ENCODE data around the gene DENND6A.
"Not testable (repeated sequence)": the region's sequence is repeated elsewhere in the genome, so short reads cannot be mapped to it uniquely, and the experiment has no call there.

DENND6A gene, protein sequence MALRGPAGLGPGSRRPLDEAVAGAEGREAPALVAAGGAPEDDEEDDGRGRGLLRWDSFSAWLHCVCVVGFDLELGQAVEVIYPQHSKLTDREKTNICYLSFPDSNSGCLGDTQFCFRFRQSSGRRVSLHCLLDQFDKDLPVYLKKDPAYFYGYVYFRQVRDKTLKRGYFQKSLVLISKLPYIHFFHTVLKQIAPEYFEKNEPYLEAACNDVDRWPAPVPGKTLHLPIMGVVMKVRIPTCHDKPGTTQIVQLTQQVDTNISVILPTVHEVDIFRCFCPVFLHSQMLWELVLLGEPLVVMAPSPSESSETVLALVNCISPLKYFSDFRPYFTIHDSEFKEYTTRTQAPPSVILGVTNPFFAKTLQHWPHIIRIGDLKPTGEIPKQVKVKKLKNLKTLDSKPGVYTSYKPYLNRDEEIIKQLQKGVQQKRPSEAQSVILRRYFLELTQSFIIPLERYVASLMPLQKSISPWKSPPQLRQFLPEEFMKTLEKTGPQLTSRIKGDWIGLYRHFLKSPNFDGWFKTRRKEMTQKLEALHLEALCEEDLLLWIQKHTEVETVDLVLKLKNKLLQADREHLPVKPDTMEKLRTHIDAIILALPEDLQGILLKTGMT

DNA sequence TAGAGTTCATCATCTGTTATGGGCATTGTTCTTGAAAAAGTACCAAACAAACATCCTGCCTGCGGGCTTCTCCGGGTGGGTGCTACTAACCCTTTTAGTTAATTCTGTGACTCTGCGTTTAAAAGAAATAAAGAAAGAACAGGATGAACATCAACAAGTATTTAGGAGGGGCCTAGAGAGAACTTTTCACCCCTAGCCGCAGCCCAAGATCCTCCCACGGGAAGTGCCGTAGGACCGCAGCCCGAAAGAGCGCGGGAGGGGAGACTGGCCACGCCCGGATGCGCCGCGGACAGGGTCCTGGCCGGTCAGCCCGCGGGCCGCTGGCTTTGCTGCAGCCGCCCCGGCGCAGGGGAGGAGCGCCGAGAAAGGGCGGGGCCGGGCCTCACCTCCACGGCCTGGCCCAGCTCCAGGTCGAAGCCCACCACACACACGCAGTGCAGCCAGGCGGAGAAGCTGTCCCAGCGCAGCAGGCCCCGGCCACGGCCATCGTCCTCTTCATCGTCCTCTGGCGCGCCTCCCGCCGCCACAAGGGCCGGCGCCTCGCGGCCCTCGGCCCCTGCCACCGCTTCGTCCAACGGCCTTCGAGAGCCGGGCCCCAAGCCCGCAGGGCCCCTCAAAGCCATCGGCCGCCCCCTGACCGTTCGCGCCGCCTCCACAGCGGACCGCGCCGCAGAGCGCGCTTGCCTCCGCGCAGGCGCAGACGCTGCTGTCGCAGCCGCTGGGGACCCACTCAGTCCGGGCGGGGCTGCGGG, at the start of gene DENND6A:
Gene DENND6A (minus strand): TSS at position 682 of the 752 bp plus-strand sequence. CDS start 59 bp downstream, at position 623.
- DNase-seq (ENCODE audit: low read depth in 2 of 2, low spot score in 1 of 2), result peak; percentile 26 to 89

DNA sequence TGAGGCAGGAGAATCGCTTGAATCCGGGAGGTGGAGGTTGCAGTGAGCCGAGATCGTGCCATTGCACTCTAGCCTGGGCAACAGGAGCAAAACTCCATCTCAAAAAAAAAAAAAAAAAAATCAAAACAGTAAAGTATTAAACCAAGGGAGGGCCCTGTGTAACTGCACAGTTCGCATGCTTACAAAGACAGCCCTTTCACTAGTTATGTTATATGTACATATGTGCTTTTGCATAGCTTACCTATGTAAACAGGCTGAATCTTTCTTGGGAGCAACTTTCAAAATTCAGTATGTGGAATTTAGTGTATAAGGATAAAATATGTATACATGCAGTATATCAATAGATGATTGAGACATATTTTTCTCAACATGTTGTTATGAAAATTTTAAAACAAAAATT, 47.1 kb upstream of the DENND6A start:
- DNase-seq (ENCODE audit: low read depth in 2 of 2, low spot score in 1 of 2), result no peak

DNA sequence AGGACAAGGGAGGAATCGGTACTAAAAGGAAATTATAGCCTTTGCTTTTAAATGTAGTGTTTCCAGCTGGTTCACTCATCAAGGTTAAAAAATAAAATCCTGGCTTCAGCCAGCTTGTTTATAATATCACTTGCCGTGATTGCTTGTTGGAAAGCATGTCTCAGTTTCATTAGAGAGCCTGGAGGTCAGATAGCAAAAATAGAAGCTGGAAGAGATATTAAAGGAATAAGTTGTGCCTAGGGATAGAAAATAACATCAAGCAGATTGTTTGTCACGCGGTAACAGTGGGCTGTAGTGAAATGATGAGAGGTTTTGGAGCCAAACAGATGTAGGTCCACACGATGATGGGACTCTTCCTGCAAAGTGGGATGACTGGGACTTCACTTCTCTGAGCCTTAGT, 45.5 kb upstream of the DENND6A start:
- no peak for DNase-seq (ENCODE audit: low read depth in 2 of 2, low spot score in 1 of 2)

DNA sequence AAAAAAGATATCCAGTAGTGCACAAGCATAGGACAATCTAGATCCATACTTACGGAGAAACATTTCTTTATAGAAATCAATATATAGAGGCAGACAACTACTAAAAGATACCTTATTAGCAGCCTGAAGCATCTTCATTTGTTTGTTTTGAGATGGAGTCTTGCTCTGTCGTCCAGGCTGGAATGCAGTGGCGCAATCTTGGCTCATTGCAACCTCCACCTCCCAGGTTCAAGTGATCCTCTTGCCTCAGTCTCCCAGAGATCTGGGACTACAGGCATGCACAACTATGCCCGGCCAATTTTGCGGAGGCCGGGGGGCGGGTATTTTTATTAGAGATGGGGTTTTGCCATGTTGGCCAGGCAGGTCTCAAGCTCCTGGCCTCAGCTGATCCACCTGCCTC, 45.0 kb upstream of the DENND6A start:
- DNase-seq (ENCODE audit: low read depth in 2 of 2, low spot score in 1 of 2), result no peak

DNA sequence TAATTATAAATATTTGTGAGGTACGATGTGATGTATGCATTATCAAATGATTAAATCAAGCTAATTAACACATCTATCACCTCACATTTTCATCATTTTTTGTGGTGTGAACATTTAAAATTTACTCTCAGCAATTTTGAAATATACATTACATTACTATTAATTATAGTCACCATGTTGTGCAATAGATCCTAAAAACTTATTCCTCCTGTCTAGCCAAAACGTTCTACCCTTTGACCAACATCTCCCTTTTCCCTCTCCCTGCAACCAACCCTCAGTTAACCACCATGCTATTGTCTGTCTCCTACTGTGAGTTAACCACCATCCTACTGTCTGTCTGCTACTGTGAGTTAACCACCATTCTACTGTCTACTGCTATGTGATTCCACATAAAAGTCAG, 42.5 kb upstream of the DENND6A start:
- no peak for DNase-seq (ENCODE audit: low read depth in 2 of 2, low spot score in 1 of 2)

DNA sequence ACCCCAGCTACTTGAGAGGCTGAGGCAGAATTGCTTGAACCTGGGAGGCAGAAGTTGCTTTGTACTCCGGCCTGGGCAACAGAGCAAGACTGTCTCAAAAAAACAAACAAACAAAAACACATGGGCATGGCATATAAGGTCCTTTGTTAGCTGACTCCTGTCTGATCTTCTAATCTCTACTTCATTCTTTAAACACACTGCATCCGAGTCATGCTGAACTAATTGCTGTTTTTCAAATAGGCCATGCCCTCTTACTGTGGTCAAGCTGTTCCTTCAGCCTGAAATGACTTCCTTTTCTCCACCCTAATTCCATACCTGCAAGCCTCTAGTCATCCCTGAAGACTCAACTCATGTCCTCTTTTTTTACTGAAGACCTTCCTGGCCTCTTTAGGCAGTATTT, 40.9 kb upstream of the DENND6A start:
- DNase-seq (ENCODE audit: low read depth in 2 of 2, low spot score in 1 of 2), result no peak

DNA sequence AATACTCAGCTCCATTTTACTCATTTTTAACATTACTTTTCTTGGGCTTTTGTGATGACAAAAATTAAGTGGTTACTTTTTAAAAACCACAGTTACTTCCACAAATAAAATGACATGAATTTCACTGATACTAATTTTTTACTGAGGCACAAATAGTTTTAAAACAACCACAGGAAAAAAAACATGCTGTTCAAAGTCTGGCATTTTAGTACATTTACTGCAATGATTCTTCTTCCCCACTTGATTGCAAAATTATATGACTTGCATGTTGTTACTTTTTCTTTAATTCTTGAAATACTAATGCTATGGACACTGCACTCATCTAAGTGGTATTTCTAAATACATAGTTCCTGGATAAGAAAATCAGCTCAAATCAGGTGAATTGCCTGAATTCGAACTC, 38.4 kb upstream of the DENND6A start:
- no peak for DNase-seq (ENCODE audit: low read depth in 2 of 2, low spot score in 1 of 2)

DNA sequence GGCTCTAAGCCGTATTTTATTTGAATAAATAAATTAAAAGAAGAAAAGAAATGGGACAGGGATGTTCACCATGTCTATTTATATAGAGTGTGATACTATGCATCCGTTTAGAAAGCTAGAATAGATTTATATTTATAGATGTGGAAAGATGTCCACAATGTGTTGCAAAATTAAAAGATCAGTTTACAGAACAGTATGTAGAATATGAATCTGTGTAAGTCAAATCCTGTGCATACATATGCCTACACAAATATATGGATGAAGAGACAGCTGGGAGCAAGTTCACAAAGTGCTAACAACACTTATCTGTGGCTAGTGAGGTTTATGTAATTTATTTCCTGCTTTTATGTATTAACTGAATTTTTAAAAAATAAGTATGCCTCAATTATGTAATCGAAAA, 37.8 kb upstream of the DENND6A start:
- no peak for DNase-seq (ENCODE audit: low read depth in 2 of 2, low spot score in 1 of 2)

DNA sequence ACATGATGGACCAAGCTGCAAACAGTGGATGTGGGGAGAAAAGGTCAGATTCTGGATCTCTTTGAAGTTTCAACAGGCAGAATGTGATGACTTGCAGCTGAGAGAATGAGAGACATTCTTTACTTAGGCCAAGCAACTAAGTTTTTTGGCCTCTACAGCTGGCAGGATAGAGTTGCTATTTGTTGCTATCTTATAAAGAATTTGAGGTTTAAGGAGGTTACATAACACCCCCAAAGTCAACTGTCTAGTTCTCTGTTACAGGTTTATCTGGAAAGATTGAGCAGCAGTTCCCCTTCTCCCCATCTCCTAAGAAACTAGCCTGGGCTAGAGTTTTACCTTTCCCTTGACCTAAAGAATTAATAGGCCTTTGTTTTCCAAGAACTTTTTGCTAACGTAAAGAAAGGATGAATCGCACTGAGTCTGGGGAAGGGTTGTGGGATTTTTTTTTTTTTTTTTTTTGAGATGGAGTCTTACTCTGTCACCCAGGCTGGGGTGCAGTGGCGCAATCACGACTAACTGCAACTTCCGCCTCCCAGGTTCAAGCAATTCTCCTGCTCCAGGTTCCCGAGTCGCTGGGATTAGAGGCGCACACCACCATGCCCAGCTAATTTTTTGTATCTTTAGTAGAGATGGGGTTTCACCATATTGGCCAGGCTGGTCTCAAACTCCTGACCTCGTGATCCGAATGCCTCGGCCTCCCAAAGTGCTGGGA, 36.6 kb upstream of the DENND6A start:
- DNase-seq (ENCODE audit: low read depth in 2 of 2, low spot score in 1 of 2), result no peak

DNA sequence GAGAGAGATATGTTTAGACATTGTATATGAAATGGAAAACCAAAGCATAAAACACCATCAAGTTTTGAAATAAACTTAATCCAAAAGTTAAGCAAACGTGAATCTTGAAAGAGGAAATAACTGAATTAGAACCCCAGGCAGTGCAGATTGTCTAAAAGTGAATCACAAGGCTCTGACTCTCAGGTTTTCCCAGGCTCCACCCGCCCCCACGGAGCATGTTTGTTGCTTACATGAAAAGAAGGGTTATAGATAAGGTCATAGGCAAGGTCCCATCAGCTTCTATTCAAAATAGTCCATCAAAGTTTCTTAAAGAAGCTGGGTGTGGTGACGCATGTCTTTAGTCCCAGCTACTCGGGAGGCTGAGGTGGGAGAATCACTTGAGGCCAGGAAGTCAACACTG, 34.2 kb upstream of the DENND6A start:
- no peak for DNase-seq (ENCODE audit: low read depth in 2 of 2, low spot score in 1 of 2)

DNA sequence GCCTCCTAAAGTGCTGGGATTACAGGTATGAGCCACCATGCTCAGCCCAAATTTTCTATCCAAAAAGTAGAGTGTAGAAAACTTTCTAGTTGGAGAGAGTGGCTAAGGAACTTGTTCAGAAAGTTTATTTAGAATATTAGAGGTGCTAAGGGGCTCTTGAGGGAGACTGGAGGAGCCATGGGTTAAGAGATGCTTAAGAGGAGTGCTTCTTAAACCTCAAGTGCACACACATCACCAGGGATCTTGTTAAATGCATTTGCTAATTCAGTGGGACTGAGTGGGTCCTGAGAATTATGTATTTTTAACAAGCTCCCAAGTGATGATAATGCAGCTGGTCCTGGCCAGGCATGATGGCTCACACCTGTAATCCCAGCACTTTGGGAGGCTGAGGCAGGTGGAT, 33.5 kb upstream of the DENND6A start:
- DNase-seq (ENCODE audit: low read depth in 2 of 2, low spot score in 1 of 2), result no peak

DNA sequence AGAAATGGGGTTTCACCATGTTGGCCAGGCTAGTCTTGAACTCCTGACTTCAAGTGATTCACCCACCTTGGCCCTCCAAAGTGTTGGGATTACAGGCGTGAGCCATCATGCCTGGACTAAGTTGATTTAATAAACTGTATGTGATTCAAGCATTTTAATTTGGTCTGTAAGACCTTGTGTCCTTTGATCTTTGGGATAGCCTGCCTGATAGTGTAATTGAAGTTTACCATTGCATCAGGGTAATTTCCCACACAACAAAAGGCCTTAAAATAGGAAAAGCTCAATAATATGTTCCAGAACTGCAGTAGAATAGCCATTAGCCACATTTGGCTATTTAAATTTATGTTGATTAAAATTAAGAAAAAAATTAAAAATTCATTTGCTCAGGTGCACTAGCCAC, 25.2 kb upstream of the DENND6A start:
- no peak for DNase-seq (ENCODE audit: low read depth in 2 of 2, low spot score in 1 of 2)

DNA sequence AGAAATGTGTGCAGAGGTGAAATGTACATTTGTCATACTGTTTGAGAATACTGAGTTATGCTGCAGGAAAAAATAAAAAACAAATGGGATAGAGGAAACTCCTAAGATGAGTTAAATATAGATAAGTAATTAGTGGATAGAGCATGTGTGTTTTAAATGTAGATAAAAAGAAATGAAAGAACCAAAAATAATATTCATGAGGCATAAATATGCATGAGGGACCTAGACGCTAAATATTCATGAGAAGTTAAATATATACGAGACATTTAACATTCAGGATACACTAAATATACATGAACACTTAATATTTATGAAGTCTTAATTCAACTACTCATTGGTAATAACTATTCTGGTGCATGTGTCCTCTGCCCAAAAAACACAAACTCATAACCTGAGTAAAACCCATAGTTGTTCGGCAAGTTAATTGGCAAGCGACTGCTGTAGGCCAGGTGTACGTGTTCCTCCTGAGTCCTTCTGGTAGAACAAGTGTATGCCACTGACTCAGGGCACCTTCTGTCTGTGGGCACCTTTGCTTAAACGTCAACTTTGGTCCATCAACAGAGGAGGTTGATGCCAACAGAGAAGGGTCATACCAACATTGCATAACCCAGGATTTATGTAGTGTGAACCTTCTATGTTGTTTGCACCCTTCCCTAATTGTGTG, 24.5 kb upstream of the DENND6A start:
- DNase-seq (ENCODE audit: low read depth in 2 of 2, low spot score in 1 of 2), result no peak

DNA sequence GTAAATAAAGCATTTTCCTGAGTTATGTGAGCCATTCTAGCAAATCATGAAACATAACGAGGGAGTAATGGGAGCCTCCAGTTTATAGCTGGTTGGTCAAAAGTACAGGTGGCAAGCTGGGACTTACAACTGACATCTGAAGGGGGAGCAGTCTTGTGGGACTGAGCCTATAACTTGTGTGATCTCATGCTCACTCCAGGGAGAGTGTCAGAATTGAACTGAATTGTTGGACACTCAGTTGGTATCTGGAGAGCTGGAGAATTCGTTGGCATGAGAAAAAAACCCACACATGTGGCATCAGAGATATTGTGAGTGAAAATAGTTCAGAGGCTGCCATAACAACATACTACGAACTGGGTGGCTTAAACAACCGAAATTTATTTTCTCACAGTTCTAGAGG, 22.8 kb upstream of the DENND6A start:
- no peak for DNase-seq (ENCODE audit: low read depth in 2 of 2, low spot score in 1 of 2)

DNA sequence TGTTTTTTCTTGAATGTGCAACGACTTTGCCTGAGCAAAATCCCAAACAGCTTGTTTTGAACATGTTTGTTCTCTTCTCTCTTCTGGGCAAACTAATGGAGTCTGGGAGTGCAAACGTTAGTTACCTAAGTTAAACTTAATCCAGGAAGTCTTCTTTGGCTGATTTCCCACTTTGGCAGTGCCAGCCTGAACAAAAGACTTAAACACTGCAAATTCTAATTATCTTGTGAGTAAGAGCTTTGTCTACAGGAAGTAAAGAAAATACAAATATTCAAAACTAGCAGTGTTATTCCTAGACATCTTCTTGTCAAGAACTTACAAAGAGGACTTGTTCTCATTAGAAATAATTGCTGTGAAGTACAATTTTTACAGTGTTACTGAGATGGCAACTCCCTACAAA, 16.7 kb upstream of the DENND6A start:
- DNase-seq (ENCODE audit: low read depth in 2 of 2, low spot score in 1 of 2), result no peak

DNA sequence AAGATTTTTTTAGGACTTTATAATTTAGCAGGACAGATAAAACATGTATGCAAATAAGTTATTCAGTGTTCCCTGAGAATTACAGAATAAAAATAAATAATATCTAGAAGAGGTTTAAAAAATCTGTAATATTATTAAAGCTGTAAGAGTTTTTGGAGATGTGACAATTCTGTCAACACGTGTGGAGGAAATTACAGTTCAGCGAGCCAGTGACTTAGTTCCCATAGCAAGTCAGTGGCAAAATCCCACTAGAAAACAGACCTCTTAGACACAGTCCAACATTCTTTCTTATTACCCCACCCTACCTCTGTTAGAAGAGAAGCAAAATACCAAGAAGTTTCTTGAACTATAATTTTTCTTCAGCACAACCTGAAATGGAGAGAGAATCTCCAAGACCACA, 16.2 kb upstream of the DENND6A start:
- DNase-seq (ENCODE audit: low read depth in 2 of 2, low spot score in 1 of 2), result no peak

DNA sequence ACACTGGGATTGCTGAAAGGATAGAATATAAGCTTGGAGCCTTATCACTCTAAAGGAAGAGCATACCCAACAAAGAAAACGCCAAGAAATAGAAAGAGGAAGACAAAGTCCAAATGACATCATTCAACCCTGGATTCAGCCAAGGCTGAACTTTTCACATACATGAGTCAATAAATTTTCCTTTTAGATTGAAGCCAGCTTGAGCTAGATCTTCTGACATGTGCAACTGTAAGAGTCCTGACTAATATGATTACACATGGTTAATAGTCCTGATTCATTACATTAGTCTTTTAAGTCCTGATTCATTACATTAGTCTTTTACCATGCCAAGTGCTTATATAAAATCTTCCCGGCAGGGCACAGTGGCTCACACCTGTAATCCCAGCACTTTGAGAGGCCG, 13.6 kb upstream of the DENND6A start:
- no peak for DNase-seq (ENCODE audit: low read depth in 2 of 2, low spot score in 1 of 2)

DNA sequence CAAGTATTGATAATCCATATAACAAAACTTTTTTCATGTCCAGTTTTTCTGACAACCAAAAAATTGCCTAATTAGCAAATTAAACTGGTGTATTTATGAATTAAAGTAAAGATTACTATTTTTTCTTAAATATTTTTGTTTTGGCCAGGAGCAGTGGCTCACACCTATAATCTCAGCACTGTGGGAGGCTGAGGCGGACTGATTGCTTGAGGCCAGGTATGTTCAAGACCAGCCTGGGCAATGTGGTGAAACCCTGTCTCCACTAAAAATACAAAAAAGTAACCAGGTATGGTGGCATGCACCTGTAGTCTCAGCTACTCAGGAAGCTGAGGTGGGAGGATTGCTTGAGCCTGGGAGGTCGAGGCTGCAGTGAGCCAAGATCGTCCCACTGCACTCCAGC, 12.5 kb upstream of the DENND6A start:
- not testable (repeated sequence) for DNase-seq (ENCODE audit: low read depth in 2 of 2, low spot score in 1 of 2)

DNA sequence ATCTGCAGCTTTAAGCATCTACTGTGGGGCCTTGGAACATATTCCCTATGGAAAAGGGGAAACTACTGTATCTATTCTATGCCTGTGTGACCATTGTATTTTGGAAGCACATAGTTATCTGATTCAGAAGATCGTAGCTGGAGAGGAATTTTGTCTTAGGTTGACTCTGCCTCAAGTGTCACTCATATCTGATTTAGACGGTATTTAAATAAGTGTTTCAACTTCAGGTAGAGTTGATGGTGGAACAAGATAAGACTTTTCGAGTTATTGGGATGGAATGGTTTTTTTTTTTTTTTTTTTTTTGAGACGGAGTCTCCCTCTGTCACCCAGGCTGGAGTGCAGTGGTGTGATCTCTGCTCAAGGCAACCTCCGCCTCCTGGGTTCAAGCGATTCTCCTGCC, 8.9 kb upstream of the DENND6A start:
- no peak for DNase-seq (ENCODE audit: low read depth in 2 of 2, low spot score in 1 of 2)

DNA sequence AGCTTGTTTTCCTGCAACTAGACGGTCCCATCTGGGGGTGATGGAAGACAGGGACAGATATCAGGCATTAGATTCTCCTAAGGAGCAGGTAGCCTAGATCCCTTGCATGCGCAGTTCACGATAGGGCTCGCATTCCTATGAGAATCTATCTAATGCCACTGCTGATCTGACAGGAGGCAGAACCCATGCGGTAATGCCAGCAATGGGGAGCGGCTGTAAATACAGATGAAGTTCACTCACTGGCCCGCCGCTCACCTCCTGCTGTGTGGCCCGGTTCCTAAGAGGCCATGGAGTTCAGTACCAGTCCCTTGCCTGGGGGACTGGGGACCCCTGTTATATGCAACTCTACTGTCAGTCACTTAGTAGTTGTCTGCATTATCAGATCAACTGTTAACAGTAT, 7.9 kb upstream of the DENND6A start:
- no peak for DNase-seq (ENCODE audit: low read depth in 2 of 2, low spot score in 1 of 2)

DNA sequence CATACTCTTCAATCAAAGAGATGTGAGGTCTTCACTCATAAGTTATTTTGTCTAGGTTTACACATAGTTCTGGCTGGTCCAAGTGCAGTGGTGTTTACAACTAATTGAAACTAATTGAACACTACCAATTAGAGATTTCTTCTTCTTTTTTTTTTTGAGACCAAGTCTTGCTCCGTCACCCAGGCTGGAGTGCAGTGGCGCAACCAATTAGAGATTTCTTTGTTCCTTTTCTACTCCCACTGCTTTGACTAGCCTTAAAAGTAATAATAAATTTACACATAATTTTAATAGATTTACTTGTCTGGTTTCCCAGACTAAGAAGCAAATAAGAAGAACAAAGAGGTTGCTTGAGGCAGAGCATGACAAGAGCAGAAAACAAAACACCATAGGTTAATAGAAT, 6.7 kb upstream of the DENND6A start:
- no peak for DNase-seq (ENCODE audit: low read depth in 2 of 2, low spot score in 1 of 2)
